CD4-positive, CD25-positive, alpha-beta regulatory T cell (primary cell): ENCODE results near the gene ISX. TPM values are rescaled to one million over a fixed set of nuclear protein-coding genes. Genes with fewer than 3 reads are reported as not detected.
A peak's percentile ranks its signal among the peaks of the same experiment; 100 is the strongest.
"Not testable (repeated sequence)": the region's sequence is repeated elsewhere in the genome, so short reads cannot be mapped to it uniquely, and the experiment has no call there.

Experiments
- ATAC-seq, 2 donors: fragments of 150-1000 bp; cut with Tn5 transposase; one replicate each; pipeline ENCODE4 v1.10.0; 2021; ENCODE audit warnings: low read depth in 2 of 2, moderate number of reproducible peaks in 2 of 2, moderate library complexity in 1 of 2
- DNase-seq, 3 donors: peaks; one replicate each; pipeline versions ENCODE4 v3.0.0 to v3.0.0-alpha.2; 2012 to 2022; ENCODE audit warnings: mixed read lengths in 1 of 3
- H3K27ac ChIP-seq: one replicate; pipeline ENCODE4 v1.7.0; 2013; ENCODE audit warnings: mild to moderate bottlenecking, low read length; ENCODE audit not compliant: insufficient read depth, poor library complexity, severe bottlenecking
- H3K27me3 ChIP-seq: one replicate; pipeline ENCODE4 v1.7.0; 2013; ENCODE audit warnings: low read length; ENCODE audit not compliant: control insufficient read depth, insufficient read depth
- H3K36me3 ChIP-seq: one replicate; pipeline ENCODE4 v1.7.0; 2013; ENCODE audit warnings: mild to moderate bottlenecking, low read length, moderate library complexity; ENCODE audit not compliant: control insufficient read depth, insufficient read depth
- H3K4me1 ChIP-seq: 2 replicates; pipeline ENCODE4 v1.7.0; 2013; ENCODE audit warnings: mild to moderate bottlenecking, low read length; ENCODE audit not compliant: insufficient read depth, control insufficient read depth, poor library complexity, severe bottlenecking
- H3K4me3 ChIP-seq: one replicate; pipeline ENCODE4 v1.7.0; 2013; ENCODE audit warnings: low read depth, mild to moderate bottlenecking, low read length, moderate library complexity
- H3K9me3 ChIP-seq, 2 experiments: 1 replicate in 1 of 2; 2 replicates in 1 of 2; pipeline ENCODE4 v1.7.0; 2013; ENCODE audit warnings: low read length in 2 of 2, mild to moderate bottlenecking in 1 of 2, moderate library complexity in 1 of 2; ENCODE audit not compliant: control insufficient read depth in 2 of 2
- H3K27ac Mint-ChIP-seq, 3 donors: one replicate each; pipeline ENCODE4 v1.8.0; 2020 to 2022; ENCODE audit warnings: mild to moderate bottlenecking in 3 of 3, mixed read lengths in 3 of 3, moderate library complexity in 2 of 3
- H3K27me3 Mint-ChIP-seq: one replicate; pipeline ENCODE4 v1.8.0; 2022; ENCODE audit warnings: mild to moderate bottlenecking, mixed read lengths
- H3K36me3 Mint-ChIP-seq: one replicate; pipeline ENCODE4 v1.8.0; 2020; ENCODE audit warnings: mixed read lengths
- H3K4me1 Mint-ChIP-seq, 4 donors: one replicate each; pipeline ENCODE4 v1.8.0; 2020 to 2022; ENCODE audit warnings: mixed read lengths in 4 of 4, mild to moderate bottlenecking in 1 of 4
- H3K4me3 Mint-ChIP-seq, 4 donors: one replicate each; pipeline ENCODE4 v1.8.0; 2020 to 2022; ENCODE audit warnings: mild to moderate bottlenecking in 4 of 4, mixed read lengths in 4 of 4, moderate library complexity in 3 of 4
- H3K9me3 Mint-ChIP-seq, 7 donors: one replicate each; pipeline ENCODE4 v1.8.0; 2020 to 2022; ENCODE audit warnings: mixed read lengths in 7 of 7, mild to moderate bottlenecking in 3 of 7, moderate library complexity in 2 of 7
- polyA plus RNA-seq, 4 donors: library from polyadenylated mRNA; unstranded; fragments of 300-500 nt; fragmentation: Illumina TruSeq; gene quantifications; one replicate each; pipeline ENCODE4 v1.2.3, GENCODE V29; 2021
- total RNA-seq: library from RNA; stranded (reverse); gene quantifications from one replicate; pipeline ENCODE4 v1.2.3, GENCODE V29; 2022

ISX gene
- total and polyA plus RNA-seq, 5 donors from 2014 or later, result not detected

GRCh38 chr22:35044607-35045390 is 21.2 kb upstream of the ISX start:
- Mint-ChIP-seq H3K27me3 (no peaks in the 10 kb centered on the region), H3K27ac (no peak overlapping the region), H3K4me3 (no peak overlapping the region), H3K4me1 (no peaks in the 10 kb centered on the region), H3K9me3 (peaks cover 0 to 8% (median 0%) of the 10 kb centered on the region in 7 donors), H3K36me3 (no peaks in the 10 kb centered on the region)
- ATAC-seq, result no peak
- Histone ChIP-seq H3K9me3 (peaks cover 0 to 3% of the 10 kb centered on the region in 2 experiments), H3K4me3 (no peak overlapping the region), H3K27ac (no peak overlapping the region), H3K4me1 (no peaks in the 10 kb centered on the region), H3K36me3 (no peaks in the 10 kb centered on the region), H3K27me3 (peaks cover 2% of the 10 kb centered on the region)
- DNase-seq, result no peak

- no peaks in the 10 kb centered on the region for H3K4me1 Mint-ChIP-seq
- H3K36me3 ChIP-seq, result no peaks in the 10 kb centered on the region
- no peaks in the 10 kb centered on the region for H3K27me3 Mint-ChIP-seq
- H3K27ac ChIP-seq, result no peak overlapping the region
- DNase-seq (no peak), ATAC-seq (no peak)
- H3K36me3 Mint-ChIP-seq, result no peaks in the 10 kb centered on the region
- no peaks in the 10 kb centered on the region for H3K4me1 ChIP-seq
- H3K27me3 ChIP-seq, result peaks cover 2% of the 10 kb centered on the region
- H3K27ac Mint-ChIP-seq, result no peak overlapping the region
- H3K9me3 ChIP-seq, result peaks cover 0 to 3% of the 10 kb centered on the region in 2 experiments
- peaks cover 0 to 9% (median 0%) of the 10 kb centered on the region in 7 donors for H3K9me3 Mint-ChIP-seq
- no peak overlapping the region for H3K4me3 ChIP-seq
- no peak overlapping the region for H3K4me3 Mint-ChIP-seq
Observed at GRCh38 chr22:35045451-35045850, 20.5 kb upstream of the ISX start.

GRCh38 chr22:35046744-35047462 is 19.1 kb upstream of the ISX start:
- H3K4me3 Mint-ChIP-seq, result no peak overlapping the region
- ATAC-seq, result no peak
- no peaks in the 10 kb centered on the region for H3K4me1 Mint-ChIP-seq
- Histone ChIP-seq H3K4me3 (no peak overlapping the region), H3K27ac (no peak overlapping the region), H3K9me3 (peaks cover 0 to 3% of the 10 kb centered on the region in 2 experiments), H3K36me3 (no peaks in the 10 kb centered on the region), H3K27me3 (peaks cover 2% of the 10 kb centered on the region), H3K4me1 (no peaks in the 10 kb centered on the region)
- no peaks in the 10 kb centered on the region for H3K27me3 Mint-ChIP-seq
- DNase-seq, result no peak
- peaks cover 0 to 9% (median 0%) of the 10 kb centered on the region in 7 donors for H3K9me3 Mint-ChIP-seq
- H3K36me3 Mint-ChIP-seq, result no peaks in the 10 kb centered on the region
- no peak overlapping the region for H3K27ac Mint-ChIP-seq

GRCh38 chr22:35050038-35050437 is 15.9 kb upstream of the ISX start:
- DNase-seq, H3K36me3 Mint-ChIP-seq, H3K27ac Mint-ChIP-seq, H3K4me3 ChIP-seq, H3K27me3 ChIP-seq, H3K4me1 Mint-ChIP-seq, H3K9me3 Mint-ChIP-seq, H3K27ac ChIP-seq, H3K9me3 ChIP-seq, ATAC-seq, H3K36me3 ChIP-seq, H3K4me1 ChIP-seq, H3K4me3 Mint-ChIP-seq, H3K27me3 Mint-ChIP-seq: not testable (repeated sequence)

- Mint-ChIP-seq H3K27ac (no peak overlapping the region), H3K9me3 (peaks cover 0 to 7% (median 0%) of the 10 kb centered on the region in 7 donors), H3K4me1 (no peaks in the 10 kb centered on the region), H3K36me3 (no peaks in the 10 kb centered on the region), H3K27me3 (no peaks in the 10 kb centered on the region), H3K4me3 (no peak overlapping the region)
- H3K9me3 ChIP-seq, result peaks cover 0 to 3% of the 10 kb centered on the region in 2 experiments
- no peak overlapping the region for H3K4me3 ChIP-seq
- H3K27ac ChIP-seq, result no peak overlapping the region
- DNase-seq (no peak), ATAC-seq (no peak)
- H3K27me3 ChIP-seq, result no peaks in the 10 kb centered on the region
- H3K36me3 ChIP-seq, result no peaks in the 10 kb centered on the region
- H3K4me1 ChIP-seq, result no peaks in the 10 kb centered on the region
Observed at GRCh38 chr22:35051013-35051535, 14.9 kb upstream of the ISX start.

- no peak overlapping the region for H3K27ac ChIP-seq
- H3K9me3 Mint-ChIP-seq, result peaks cover 0 to 7% (median 0%) of the 10 kb centered on the region in 7 donors
- DNase-seq (peak in 1 of 3 donors; percentile 22), ATAC-seq (no peak)
- H3K4me3 Mint-ChIP-seq, result no peak overlapping the region
- H3K36me3 ChIP-seq, result no peaks in the 10 kb centered on the region
- no peak overlapping the region for H3K27ac Mint-ChIP-seq
- H3K4me1 Mint-ChIP-seq, result no peaks in the 10 kb centered on the region
- peaks cover 0 to 3% of the 10 kb centered on the region in 2 experiments for H3K9me3 ChIP-seq
- H3K27me3 Mint-ChIP-seq, result no peaks in the 10 kb centered on the region
- H3K4me1 ChIP-seq, result no peaks in the 10 kb centered on the region
- no peak overlapping the region for H3K4me3 ChIP-seq
- no peaks in the 10 kb centered on the region for H3K27me3 ChIP-seq
- no peaks in the 10 kb centered on the region for H3K36me3 Mint-ChIP-seq
Observed at GRCh38 chr22:35051791-35052190, 14.2 kb upstream of the ISX start.

GRCh38 chr22:35053060-35053835 is 12.7 kb upstream of the ISX start:
- H3K9me3 ChIP-seq, result no peaks in the 10 kb centered on the region
- no peaks in the 10 kb centered on the region for H3K36me3 ChIP-seq
- Mint-ChIP-seq H3K9me3 (peaks cover 0 to 7% (median 0%) of the 10 kb centered on the region in 7 donors), H3K27ac (no peak overlapping the region), H3K36me3 (no peaks in the 10 kb centered on the region), H3K27me3 (no peaks in the 10 kb centered on the region), H3K4me1 (no peaks in the 10 kb centered on the region), H3K4me3 (no peak overlapping the region)
- H3K27me3 ChIP-seq, result no peaks in the 10 kb centered on the region
- H3K27ac ChIP-seq, result no peak overlapping the region
- H3K4me3 ChIP-seq, result no peak overlapping the region
- H3K4me1 ChIP-seq, result no peaks in the 10 kb centered on the region
- DNase-seq (no peak), ATAC-seq (no peak)
